ENCODE data around the gene SNAPC2.

DNA sequence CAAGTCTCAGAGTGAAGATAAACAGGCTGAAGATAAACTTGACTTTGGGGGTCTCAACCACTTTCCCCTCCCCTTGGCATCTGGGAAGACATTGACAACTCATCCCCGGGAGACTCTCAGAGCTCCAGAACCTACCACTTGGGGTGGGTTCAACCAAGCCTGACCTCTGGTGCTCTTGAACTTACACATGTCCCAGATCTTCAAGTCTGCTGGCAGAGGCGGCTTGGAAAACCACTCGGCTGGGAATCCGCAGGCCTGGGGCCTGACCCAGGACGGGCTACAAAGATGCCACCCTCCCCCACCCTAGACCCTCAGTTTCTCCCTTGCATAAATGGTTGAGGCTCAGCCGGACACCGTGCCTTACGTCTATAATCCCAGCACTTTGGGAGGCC lies 31.3 kb upstream of the SNAPC2 start:
- TF ChIP-seq, protein P1, sequence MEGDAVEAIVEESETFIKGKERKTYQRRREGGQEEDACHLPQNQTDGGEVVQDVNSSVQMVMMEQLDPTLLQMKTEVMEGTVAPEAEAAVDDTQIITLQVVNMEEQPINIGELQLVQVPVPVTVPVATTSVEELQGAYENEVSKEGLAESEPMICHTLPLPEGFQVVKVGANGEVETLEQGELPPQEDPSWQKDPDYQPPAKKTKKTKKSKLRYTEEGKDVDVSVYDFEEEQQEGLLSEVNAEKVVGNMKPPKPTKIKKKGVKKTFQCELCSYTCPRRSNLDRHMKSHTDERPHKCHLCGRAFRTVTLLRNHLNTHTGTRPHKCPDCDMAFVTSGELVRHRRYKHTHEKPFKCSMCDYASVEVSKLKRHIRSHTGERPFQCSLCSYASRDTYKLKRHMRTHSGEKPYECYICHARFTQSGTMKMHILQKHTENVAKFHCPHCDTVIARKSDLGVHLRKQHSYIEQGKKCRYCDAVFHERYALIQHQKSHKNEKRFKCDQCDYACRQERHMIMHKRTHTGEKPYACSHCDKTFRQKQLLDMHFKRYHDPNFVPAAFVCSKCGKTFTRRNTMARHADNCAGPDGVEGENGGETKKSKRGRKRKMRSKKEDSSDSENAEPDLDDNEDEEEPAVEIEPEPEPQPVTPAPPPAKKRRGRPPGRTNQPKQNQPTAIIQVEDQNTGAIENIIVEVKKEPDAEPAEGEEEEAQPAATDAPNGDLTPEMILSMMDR (IDR thresholded peaks at IDR 0.05): no peak
- no peak for TF ChIP-seq POLR2A (IDR thresholded peaks at IDR 0.05)
